ENCODE data around the gene ZNF791. TPM values are rescaled to one million over a fixed set of nuclear protein-coding genes. Genes with fewer than 3 reads are reported as not detected.

Gene ZNF791
- total and polyA plus RNA-seq, 2 experiments from 2014 or later, result 12.2 to 15.3 TPM

- no peak for ATAC-seq
- H3K27ac Mint-ChIP-seq, result no peak overlapping the region
- H3K4me1 ChIP-seq (ENCODE audit: insufficient read depth), result no peaks in the 10 kb centered on the region
- no peak overlapping the region for H3K4me2 ChIP-seq
- no peaks in the 10 kb centered on the region for H3K27me3 ChIP-seq (ENCODE audit: insufficient read depth)
- TF ChIP-seq JUNB (IDR thresholded peaks at IDR 0.05; ENCODE audit: unreplicated experiment) (no peak), CTCF (conservative IDR thresholded peaks at IDR 0.05; ENCODE audit: low read depth in 2 of 2) (no peak), NANOG (IDR thresholded peaks at IDR 0.05; ENCODE audit: borderline replicate concordance) (no peak), ZNF331 (CRISPR knock-in tag; IDR thresholded peaks at IDR 0.05; ENCODE audit: low read depth) (no peak), STAT1 (IDR thresholded peaks at IDR 0.05; ENCODE audit: unreplicated experiment) (no peak), REST (IDR thresholded peaks at IDR 0.05; ENCODE audit: unreplicated experiment) (no peak), CREB1 (CRISPR knock-in tag; IDR thresholded peaks at IDR 0.05; ENCODE audit: low read depth) (no peak), ZNF114 (CRISPR knock-in tag; IDR thresholded peaks at IDR 0.05) (no peak), ZNF462 (CRISPR knock-in tag; IDR thresholded peaks at IDR 0.05) (no peak), POLR2AphosphoS5 (IDR thresholded peaks at IDR 0.05; ENCODE audit: low read depth) (no peak), ETS1 (IDR thresholded peaks at IDR 0.05) (no peak)
- H3K36me3 Mint-ChIP-seq (ENCODE audit: low read depth), result peaks cover 8% of the 10 kb centered on the region; the same call in 2 of the 3 replicates
- no peaks in the 10 kb centered on the region for H3K36me3 ChIP-seq (ENCODE audit: insufficient read depth)
- H3K27me3 Mint-ChIP-seq (ENCODE audit: insufficient read depth, low read depth, poor library complexity), result peaks cover 9% of the 10 kb centered on the region
- H3K9me3 Mint-ChIP-seq, result 0 out of 3 replicates have a peak, but pooled peaks cover 2% of the 10 kb centered on the region
- DNase-seq (ENCODE audit: low spot score), result no peak
- H3F3A ChIP-seq (replicated peaks; ENCODE audit: low read depth), result no peaks in the 10 kb centered on the region
- no peaks in the 10 kb centered on the region for H3K9me2 ChIP-seq (ENCODE audit: insufficient read depth)
- H2AFZ ChIP-seq, result no peak overlapping the region
- peaks cover 3% of the 10 kb centered on the region; the same call in 2 of the 3 replicates for H3K4me1 Mint-ChIP-seq
- H3K27ac ChIP-seq (ENCODE audit: low read depth), result no peak overlapping the region
- no peak overlapping the region for H3K4me3 ChIP-seq
- H3K79me2 ChIP-seq (replicated peaks; ENCODE audit: insufficient read depth), result peaks cover 19% of the 10 kb centered on the region
- no peaks in the 10 kb centered on the region for H4K20me1 ChIP-seq (replicated peaks; ENCODE audit: insufficient read depth)
- H3K4me3 Mint-ChIP-seq, result no peak overlapping the region
These were observed 3.1 kb upstream of the ZNF791 start for GRCh38 chr19:12607631-12608030.

Data from GM23338 (cell line).